Measurements from ENCODE around the gene BLOC1S6. TPM values are rescaled to one million over a fixed set of nuclear protein-coding genes. Genes with fewer than 3 reads are reported as not detected.

The BLOC1S6 gene
- total RNA-seq, 1 donor from 2014 or later, result 23.6 TPM

- no peak for ATAC-seq
- intact Hi-C loops (cut with micrococcal nuclease), result no loop called here
- no peak for DNase-seq
Measured at GRCh38 chr15:45657764-45658545, 70.8 kb downstream of the BLOC1S6 start.

Other genes with a start within 250 kb of the BLOC1S6 start
- gene GATM, start 208.8 kb upstream of the BLOC1S6 start, total RNA-seq, result 56.4 TPM
- 3.2 TPM for gene SLC30A4, start 64.6 kb upstream of the BLOC1S6 start, total RNA-seq
- 19.2 TPM for gene SQOR, start 47.6 kb downstream of the BLOC1S6 start, total RNA-seq